ENCODE results near the gene GTF3C5. TPM values are rescaled to one million over a fixed set of nuclear protein-coding genes. Genes with fewer than 3 reads are reported as not detected.

GTF3C5 gene
- total and polyA plus RNA-seq, 2 of the 4 experiments (the other 2 are of a cell fraction): 49.1 to 52.3 TPM

DNA sequence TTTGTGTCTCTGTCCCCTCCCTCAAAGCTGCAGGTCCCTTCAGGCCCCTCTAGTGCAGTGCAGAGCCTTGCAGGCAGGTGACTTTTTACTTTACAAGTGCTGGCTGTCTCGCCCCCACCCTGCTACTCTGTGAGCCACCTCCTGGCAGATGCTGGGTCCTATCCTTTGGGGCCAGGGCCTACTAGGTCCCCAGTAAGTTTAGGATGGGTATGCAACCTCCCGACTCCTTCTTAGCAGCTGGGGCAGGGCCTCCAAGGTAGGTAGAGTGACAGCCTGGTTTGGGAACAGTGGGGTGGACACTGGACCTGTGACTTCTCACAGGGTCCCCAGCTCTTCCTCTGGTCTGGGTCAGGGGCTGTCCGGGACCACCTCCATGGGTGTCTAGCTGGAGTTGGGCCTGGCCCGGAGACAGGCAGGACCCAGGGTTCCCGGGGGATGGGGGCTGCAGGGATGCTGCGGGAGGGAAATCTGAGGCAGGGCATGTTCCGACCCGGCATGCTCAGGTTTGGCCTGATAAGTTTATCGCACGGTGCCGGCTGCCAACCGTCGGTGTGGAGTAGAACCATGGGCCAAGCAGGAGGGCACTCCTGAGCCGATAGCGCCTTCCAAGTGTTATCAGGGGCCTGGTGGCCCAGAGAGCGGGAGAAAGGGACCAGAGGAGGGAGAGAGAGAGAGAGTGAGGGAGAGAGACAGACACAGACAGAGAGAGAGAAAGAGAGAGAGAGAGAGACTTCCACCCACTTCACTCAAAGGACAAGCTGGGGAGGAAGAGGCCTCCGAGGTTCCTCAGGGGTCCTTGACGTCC is 31.8 kb upstream of the GTF3C5 start (continued):
- no peak for TF ChIP-seq CHD1 (IDR thresholded peaks at IDR 0.05; ENCODE audit: low read depth, low read length)

DNA sequence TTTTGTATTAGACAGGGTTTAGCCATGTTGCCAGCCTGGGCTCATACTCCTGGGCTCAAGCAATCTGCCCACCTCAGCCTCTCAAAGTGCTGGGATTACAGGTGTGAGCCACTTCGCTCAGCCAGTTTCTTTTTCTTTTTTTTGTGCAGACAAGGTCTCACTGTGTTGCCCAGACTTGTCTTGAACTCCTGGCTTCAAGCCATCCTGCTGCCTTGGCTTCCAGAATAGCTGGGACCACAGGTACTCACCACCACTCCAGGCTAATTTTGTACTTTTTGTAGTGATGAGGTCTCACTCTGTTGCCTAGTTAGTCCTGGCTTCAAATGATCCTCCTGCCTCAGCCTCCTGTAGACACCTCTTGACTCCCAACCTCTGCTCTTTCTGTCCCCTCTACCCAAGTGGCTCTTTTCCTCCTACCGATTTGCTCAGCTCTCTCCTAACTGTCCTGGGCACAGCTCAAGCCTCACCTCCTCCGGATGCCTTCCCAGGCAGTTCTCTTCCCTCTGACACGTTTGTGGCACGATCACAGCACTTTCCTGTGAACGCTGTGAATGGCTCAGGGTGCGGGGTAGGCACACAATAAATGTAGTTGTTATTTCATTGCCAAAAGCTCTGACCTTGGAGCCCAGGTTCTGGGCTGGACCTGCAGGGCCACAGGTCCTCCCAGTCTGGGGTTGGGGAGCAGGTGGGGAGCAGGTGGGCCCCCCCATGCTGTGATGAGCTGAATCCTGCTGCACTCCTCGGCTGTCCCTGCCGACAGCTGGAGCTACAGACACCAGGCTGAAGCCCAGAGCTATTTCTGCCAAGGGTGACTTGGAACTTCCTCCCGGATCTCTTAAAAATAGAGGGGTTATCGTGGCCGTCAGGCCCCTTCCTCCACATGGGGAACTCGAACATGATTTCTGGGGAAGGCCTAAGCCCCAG is 28.4 kb upstream of the GTF3C5 start:
- no TSS peak for BruUV-seq (replicated peaks)
- no peak overlapping the region for H3K56ac ChIP-seq (ENCODE audit: extremely low read depth, insufficient read depth, low read length)
- no peaks in the 10 kb centered on the region for H4K20me1 ChIP-seq (ENCODE audit: insufficient read depth, low read length)
- no peak overlapping the region for H2AFZ ChIP-seq (replicated peaks; ENCODE audit: low read length, poor library complexity)
- H3K18ac ChIP-seq (ENCODE audit: low read depth, low read length): no peak overlapping the region
- H3K4ac ChIP-seq (ENCODE audit: low read depth, low read length): no peak overlapping the region
- H2BK120ac ChIP-seq (ENCODE audit: low read depth, low read length): no peak overlapping the region
- H4K8ac ChIP-seq (ENCODE audit: low read depth in 2 of 2, low read length in 2 of 2): no peak overlapping the region
- no peak overlapping the region for H4K91ac ChIP-seq (ENCODE audit: insufficient read depth, low read depth, low read length)
- H3K27ac ChIP-seq (ENCODE audit: insufficient read depth, low read length): no peak overlapping the region
- no peak overlapping the region for H2AK9ac ChIP-seq (replicated peaks; ENCODE audit: low read depth, low read length, poor library complexity)
- H3K27me3 ChIP-seq (ENCODE audit: control insufficient read depth, insufficient read depth, low read length): peaks cover 63% of the 10 kb centered on the region
- H3K79me1 ChIP-seq (ENCODE audit: low read depth in 1 of 2, low read length in 2 of 2): no peaks in the 10 kb centered on the region
- no peak overlapping the region for H3K9ac ChIP-seq (ENCODE audit: low read depth, low read length)
- no peak for DNase-seq
- POLR2A ChIA-PET (ENCODE audit: unreplicated experiment): no interaction called here
- H3K4me1 ChIP-seq (ENCODE audit: control insufficient read depth, insufficient read depth, low read length): no peaks in the 10 kb centered on the region
- dilution Hi-C loops (cut with HindIII; ENCODE audit: low sequenced_read_pairs, unreplicated experiment) (no loop called here), intact Hi-C loops (cut with micrococcal nuclease) (no loop called here), in situ Hi-C loops (cut with MboI; ENCODE audit: low sequenced_read_pairs) (no loop called here)
- H4K5ac ChIP-seq (ENCODE audit: low read depth, low read length): no peak overlapping the region
- no peaks in the 10 kb centered on the region for H3K9me1 ChIP-seq (ENCODE audit: insufficient read depth, low read length)
- no peak overlapping the region for H2BK15ac ChIP-seq (ENCODE audit: low read depth, low read length)
- no peak for ATAC-seq (ENCODE audit: low read depth)
- no peak overlapping the region for H3K4me2 ChIP-seq (ENCODE audit: low read depth, low read length)
- H3K4me3 ChIP-seq (ENCODE audit: insufficient read depth, low read depth, low read length): no peak overlapping the region
- H3K23ac ChIP-seq (ENCODE audit: low read depth, low read length): no peak overlapping the region
- TF ChIP-seq RAD21 (IDR thresholded peaks at IDR 0.05; ENCODE audit: low read length) (no peak), NFE2L2 (IDR thresholded peaks at IDR 0.05; ENCODE audit: low read depth, low read length) (no peak), MAZ (IDR thresholded peaks at IDR 0.05; ENCODE audit: borderline replicate concordance, low read depth, low read length) (no peak), SMC3 (IDR thresholded peaks at IDR 0.05; ENCODE audit: low read depth, low read length) (no peak)
- TF ChIP-seq, protein P1, sequence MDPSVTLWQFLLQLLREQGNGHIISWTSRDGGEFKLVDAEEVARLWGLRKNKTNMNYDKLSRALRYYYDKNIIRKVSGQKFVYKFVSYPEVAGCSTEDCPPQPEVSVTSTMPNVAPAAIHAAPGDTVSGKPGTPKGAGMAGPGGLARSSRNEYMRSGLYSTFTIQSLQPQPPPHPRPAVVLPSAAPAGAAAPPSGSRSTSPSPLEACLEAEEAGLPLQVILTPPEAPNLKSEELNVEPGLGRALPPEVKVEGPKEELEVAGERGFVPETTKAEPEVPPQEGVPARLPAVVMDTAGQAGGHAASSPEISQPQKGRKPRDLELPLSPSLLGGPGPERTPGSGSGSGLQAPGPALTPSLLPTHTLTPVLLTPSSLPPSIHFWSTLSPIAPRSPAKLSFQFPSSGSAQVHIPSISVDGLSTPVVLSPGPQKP (IDR thresholded peaks at IDR 0.05; ENCODE audit: borderline replicate concordance, low read depth, low read length): no peak
- H2AK5ac ChIP-seq (ENCODE audit: low read depth, low read length): no peak overlapping the region
- 50% methylated on average over 5 of the region's 13 CpGs; no CpG with 5 or more reads in 1 of the 2 experiments for WGBS, 2 experiments (ENCODE audit: extremely low coverage in 2 of 2, insufficient read length in 1 of 2)
- no peak overlapping the region for H2BK5ac ChIP-seq (ENCODE audit: low read depth, low read length, poor library complexity, severe bottlenecking)
- H3K14ac ChIP-seq (replicated peaks; ENCODE audit: low read depth, low read length): no peak overlapping the region
- CTCF ChIA-PET: interaction anchor here (2.1 kb wide), 1 partner anchor 19 kb away, joined by 7 read pairs; no protein-coding TSS in a partner anchor
- H3K9me3 ChIP-seq (ENCODE audit: control insufficient read depth, insufficient read depth, low read length): no peaks in the 10 kb centered on the region
- H2BK20ac ChIP-seq (ENCODE audit: low read depth, low read length): no peak overlapping the region
- H3K36me3 ChIP-seq (ENCODE audit: control insufficient read depth, insufficient read depth, low read length): no peaks in the 10 kb centered on the region
